Measurements from ENCODE around the gene ERFE.

- TF ChIP-seq CTCF (IDR thresholded peaks at IDR 0.05) (no peak), POLR2A (IDR thresholded peaks at IDR 0.05) (no peak)
Measured at GRCh38 chr2:238216651-238217184, 57.9 kb downstream of the ERFE start.
